ENCODE measurements around the gene SPATA32. TPM values are rescaled to one million over a fixed set of nuclear protein-coding genes. Genes with fewer than 3 reads are reported as not detected.

SPATA32 gene
- total RNA-seq, 1 donor from 2014 or later: not detected

- H3K27me3 Mint-ChIP-seq (ENCODE audit: low read depth): no peaks in the 10 kb centered on the region
- H3K9me3 Mint-ChIP-seq: no peaks in the 10 kb centered on the region
- TF ChIP-seq CTCF (IDR thresholded peaks at IDR 0.05; ENCODE audit: unreplicated experiment): no peak
- peaks cover 25% of the 10 kb centered on the region for H3K36me3 Mint-ChIP-seq
- DNase-seq (ENCODE audit: low spot score in 2 of 2, unreplicated experiment in 2 of 2): no peak
- no peak overlapping the region for H3K27ac Mint-ChIP-seq
- H3K4me1 Mint-ChIP-seq: no peaks in the 10 kb centered on the region
- no peak overlapping the region for H3K4me3 Mint-ChIP-seq
Measured at GRCh38 chr17:45271603-45272002, 9.7 kb upstream of the SPATA32 start.

GRCh38 chr17:45270828-45271418, 9.0 kb upstream of the SPATA32 start:
- Mint-ChIP-seq H3K9me3 (no peaks in the 10 kb centered on the region), H3K36me3 (peaks cover 25% of the 10 kb centered on the region), H3K4me3 (no peak overlapping the region), H3K4me1 (no peaks in the 10 kb centered on the region), H3K27me3 (ENCODE audit: low read depth) (no peaks in the 10 kb centered on the region), H3K27ac (no peak overlapping the region)
- TF ChIP-seq CTCF (IDR thresholded peaks at IDR 0.05; ENCODE audit: unreplicated experiment): peak; percentile 57
- no peak for DNase-seq (ENCODE audit: low spot score in 2 of 2, unreplicated experiment in 2 of 2)

- H3K27me3 Mint-ChIP-seq (ENCODE audit: low read depth): no peaks in the 10 kb centered on the region
- H3K4me1 Mint-ChIP-seq: no peaks in the 10 kb centered on the region
- TF ChIP-seq CTCF (IDR thresholded peaks at IDR 0.05; ENCODE audit: unreplicated experiment): no peak
- H3K9me3 Mint-ChIP-seq: no peaks in the 10 kb centered on the region
- DNase-seq (ENCODE audit: low spot score in 2 of 2, unreplicated experiment in 2 of 2): no peak
- no peak overlapping the region for H3K4me3 Mint-ChIP-seq
- H3K36me3 Mint-ChIP-seq: peaks cover 25% of the 10 kb centered on the region
- no peak overlapping the region for H3K27ac Mint-ChIP-seq
Measured at GRCh38 chr17:45269912-45270311, 8.0 kb upstream of the SPATA32 start.

- Mint-ChIP-seq H3K27ac (no peak overlapping the region), H3K36me3 (peaks cover 17% of the 10 kb centered on the region), H3K27me3 (ENCODE audit: low read depth) (no peaks in the 10 kb centered on the region), H3K4me3 (no peak overlapping the region), H3K4me1 (peaks cover 3% of the 10 kb centered on the region), H3K9me3 (no peaks in the 10 kb centered on the region)
- DNase-seq (ENCODE audit: low spot score in 2 of 2, unreplicated experiment in 2 of 2): no peak
- no peak for TF ChIP-seq CTCF (IDR thresholded peaks at IDR 0.05; ENCODE audit: unreplicated experiment)
Measured at GRCh38 chr17:45267436-45268055, 5.7 kb upstream of the SPATA32 start.

GRCh38 chr17:45266372-45266926, 4.6 kb upstream of the SPATA32 start:
- H3K4me1 Mint-ChIP-seq: peaks cover 3% of the 10 kb centered on the region
- no peak overlapping the region for H3K4me3 Mint-ChIP-seq
- DNase-seq (ENCODE audit: low spot score in 2 of 2, unreplicated experiment in 2 of 2): no peak
- no peak overlapping the region for H3K27ac Mint-ChIP-seq
- TF ChIP-seq CTCF (IDR thresholded peaks at IDR 0.05; ENCODE audit: unreplicated experiment): no peak
- H3K36me3 Mint-ChIP-seq: peaks cover 17% of the 10 kb centered on the region
- H3K9me3 Mint-ChIP-seq: no peaks in the 10 kb centered on the region
- no peaks in the 10 kb centered on the region for H3K27me3 Mint-ChIP-seq (ENCODE audit: low read depth)

Data from mesothelial cell of epicardium (in vitro differentiated cells).